Measurements from ENCODE around the gene SPTLC3. TPM values are rescaled to one million over a fixed set of nuclear protein-coding genes. Genes with fewer than 3 reads are reported as not detected.

Gene SPTLC3
- polyA plus RNA-seq, 1 donor: 28.6 TPM

- no peak for DNase-seq
Observed at GRCh38 chr20:13139459-13140150, 130.8 kb downstream of the SPTLC3 start.

- DNase-seq: no peak
Observed at GRCh38 chr20:13140201-13140600, 131.4 kb downstream of the SPTLC3 start.

- no peak for DNase-seq
Observed at GRCh38 chr20:13140775-13141174, 132.0 kb downstream of the SPTLC3 start.

GRCh38 chr20:13141546-13141945, 132.8 kb downstream of the SPTLC3 start:
- no peak for DNase-seq

GRCh38 chr20:13142143-13142542, 133.4 kb downstream of the SPTLC3 start:
- no peak for DNase-seq

GRCh38 chr20:13147071-13147963, 138.5 kb downstream of the SPTLC3 start:
- no peak for DNase-seq

GRCh38 chr20:13147971-13148370, 139.2 kb downstream of the SPTLC3 start:
- DNase-seq: no peak

GRCh38 chr20:13148402-13148801, 139.6 kb downstream of the SPTLC3 start:
- no peak for DNase-seq

GRCh38 chr20:13148961-13149360, 140.2 kb downstream of the SPTLC3 start:
- no peak for DNase-seq

GRCh38 chr20:13149371-13150105, 140.8 kb downstream of the SPTLC3 start:
- no peak for DNase-seq

- no peak for DNase-seq
Observed at GRCh38 chr20:13158369-13158768, 149.6 kb downstream of the SPTLC3 start.

GRCh38 chr20:13159889-13160288, 151.1 kb downstream of the SPTLC3 start:
- DNase-seq: no peak

- no peak for DNase-seq
Observed at GRCh38 chr20:13165203-13165602, 156.4 kb downstream of the SPTLC3 start.

- no peak for DNase-seq
Observed at GRCh38 chr20:13166011-13166410, 157.2 kb downstream of the SPTLC3 start.

- DNase-seq: no peak
Observed at GRCh38 chr20:13166437-13166836, 157.7 kb downstream of the SPTLC3 start.

- no peak for DNase-seq
Observed at GRCh38 chr20:13169086-13169485, 160.3 kb downstream of the SPTLC3 start.

- no peak for DNase-seq
Observed at GRCh38 chr20:13170771-13171170, 162.0 kb downstream of the SPTLC3 start.

- DNase-seq: no peak
Observed at GRCh38 chr20:13173201-13173600, 164.4 kb downstream of the SPTLC3 start.

GRCh38 chr20:13174402-13174801, 165.6 kb downstream of the SPTLC3 start:
- no peak for DNase-seq

- DNase-seq: no peak
Observed at GRCh38 chr20:13180986-13181889, 172.5 kb downstream of the SPTLC3 start.

- no peak for DNase-seq
Observed at GRCh38 chr20:13183005-13183404, 174.2 kb downstream of the SPTLC3 start.

Data from left kidney (tissue), 2 donors.